ENCODE measurements around the gene EPS15.

The EPS15 gene

GRCh38 chr1:51541313-51542050, 22.4 kb upstream of the EPS15 start (continued):
- TF ChIP-seq ZNF513 (tag by site-specific recombination; IDR thresholded peaks at IDR 0.05) (no peak), ZNF677 (tag by site-specific recombination; IDR thresholded peaks at IDR 0.05) (no peak), KLF16 (tag by site-specific recombination; IDR thresholded peaks at IDR 0.05) (no peak), SP7 (tag by site-specific recombination; IDR thresholded peaks at IDR 0.05) (peak; percentile 60; the same call in 1 of the 2 replicates), GLIS2 (tag by site-specific recombination; IDR thresholded peaks at IDR 0.05) (no peak), OSR2 (tag by site-specific recombination; IDR thresholded peaks at IDR 0.05) (peak; percentile 44; the same call in 1 of the 2 replicates), ZNF354C (tag by site-specific recombination; IDR thresholded peaks at IDR 0.05; ENCODE audit: borderline replicate concordance, low read depth) (no peak), BCL11B (tag by site-specific recombination; IDR thresholded peaks at IDR 0.05; ENCODE audit: low read depth) (no peak), ZNF660 (tag by site-specific recombination; IDR thresholded peaks at IDR 0.05) (no peak), ZNF529 (tag by site-specific recombination; IDR thresholded peaks at IDR 0.05; ENCODE audit: insufficient replicate concordance) (no peak), ZNF211 (tag by site-specific recombination; IDR thresholded peaks at IDR 0.05; ENCODE audit: low read depth) (no peak), ZNF362 (tag by site-specific recombination; IDR thresholded peaks at IDR 0.05) (no peak), MZF1 (tag by site-specific recombination; IDR thresholded peaks at IDR 0.05; ENCODE audit: borderline replicate concordance) (no peak), ZNF561 (tag by site-specific recombination; IDR thresholded peaks at IDR 0.05; ENCODE audit: borderline replicate concordance) (no peak), ZNF266 (tag by site-specific recombination; IDR thresholded peaks at IDR 0.05; ENCODE audit: low read depth) (no peak), KLF17 (tag by site-specific recombination; IDR thresholded peaks at IDR 0.05) (no peak), ZNF610 (tag by site-specific recombination; IDR thresholded peaks at IDR 0.05; ENCODE audit: borderline replicate concordance) (no peak), HOXC10 (CRISPR knock-in tag; IDR thresholded peaks at IDR 0.05) (no peak), ZNF146 (tag by site-specific recombination; IDR thresholded peaks at IDR 0.05) (no peak), ZNF114 (tag by site-specific recombination; IDR thresholded peaks at IDR 0.05) (no peak), ZNF280D (tag by site-specific recombination; IDR thresholded peaks at IDR 0.05) (no peak), CTCF (tag by site-specific recombination; IDR thresholded peaks at IDR 0.05) (no peak), ZNF514 (tag by site-specific recombination; IDR thresholded peaks at IDR 0.05) (no peak), PRDM1 (tag by site-specific recombination; IDR thresholded peaks at IDR 0.05) (no peak), ZNF138 (tag by site-specific recombination; IDR thresholded peaks at IDR 0.05; ENCODE audit: borderline replicate concordance) (no peak), ZNF654 (tag by site-specific recombination; IDR thresholded peaks at IDR 0.05; ENCODE audit: low read depth) (no peak), ZNF394 (tag by site-specific recombination; IDR thresholded peaks at IDR 0.05; ENCODE audit: borderline replicate concordance) (no peak), ZNF837 (tag by site-specific recombination; IDR thresholded peaks at IDR 0.05) (no peak), ZNF544 (tag by site-specific recombination; IDR thresholded peaks at IDR 0.05) (no peak), ZNF449 (tag by site-specific recombination; IDR thresholded peaks at IDR 0.05) (no peak), GLI4 (tag by site-specific recombination; IDR thresholded peaks at IDR 0.05) (no peak)
